ENCODE measurements around the gene CYSTM1. TPM values are rescaled to one million over a fixed set of nuclear protein-coding genes. Genes with fewer than 3 reads are reported as not detected.

Gene CYSTM1
- total RNA-seq, 1 experiment from 2014 or later = 79.2 TPM

DNA sequence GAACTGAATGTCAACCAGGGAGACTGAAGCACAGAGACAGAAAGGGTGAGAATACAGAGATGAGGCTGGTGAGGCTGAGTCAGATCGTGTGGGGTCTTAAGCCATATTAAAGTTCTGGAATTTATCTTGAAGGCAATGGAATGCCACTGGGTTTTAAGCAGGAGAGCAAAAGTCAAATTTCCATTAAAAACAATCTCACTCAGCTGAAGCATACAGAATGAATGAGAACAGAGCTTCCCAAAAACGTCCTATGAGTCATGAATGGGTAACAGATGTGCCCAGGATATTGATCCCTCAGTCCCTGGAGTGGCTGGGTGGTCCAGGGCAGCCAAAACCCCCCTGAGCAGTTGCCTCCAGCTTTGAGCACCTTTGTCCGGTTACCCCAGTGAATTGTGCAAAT is 83.0 kb downstream of the CYSTM1 start:
- no peak for DNase-seq (ENCODE audit: low read depth)
- in situ Hi-C loops (cut with HindIII; ENCODE audit: low pct_unique_long_range_greater_than_20kb, low sequenced_read_pairs) = no loop called here

GRCh38 chr5:140258873-140259272 is 83.9 kb downstream of the CYSTM1 start:
- in situ Hi-C loops (cut with HindIII; ENCODE audit: low pct_unique_long_range_greater_than_20kb, low sequenced_read_pairs) = no loop called here

GRCh38 chr5:140259500-140259899 is 84.5 kb downstream of the CYSTM1 start:
- in situ Hi-C loops (cut with HindIII; ENCODE audit: low pct_unique_long_range_greater_than_20kb, low sequenced_read_pairs) = no loop called here

More at GRCh38 chr5:140258873-140259272, 83.9 kb downstream of the CYSTM1 start:
- DNase-seq (ENCODE audit: low read depth) = no peak

DNA sequence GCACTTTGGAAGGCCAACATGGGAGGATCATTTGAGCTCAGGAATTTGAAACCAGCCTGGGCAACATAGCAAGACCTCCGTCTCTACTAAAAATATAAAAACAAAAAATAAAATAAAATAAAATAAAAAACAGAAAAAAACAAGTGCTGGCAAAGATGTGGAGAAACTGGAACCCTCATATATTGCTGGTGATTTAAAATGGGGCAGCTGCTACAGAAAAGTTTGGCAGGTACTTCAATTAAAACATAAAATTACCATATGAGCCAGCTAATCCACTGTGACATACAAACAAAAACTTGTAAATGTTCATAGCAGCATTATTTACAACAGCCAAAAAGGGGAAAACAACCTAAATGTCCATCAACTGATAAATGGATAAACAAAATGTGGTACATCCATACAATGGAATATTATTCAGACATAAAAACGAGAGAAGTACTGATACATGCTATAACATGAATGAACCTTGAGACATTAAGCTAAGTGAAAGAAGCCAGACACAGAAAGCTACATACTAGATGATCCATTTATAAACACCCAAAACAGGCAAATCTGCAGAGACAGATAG is 85.2 kb downstream of the CYSTM1 start:
- in situ Hi-C loops (cut with HindIII; ENCODE audit: low pct_unique_long_range_greater_than_20kb, low sequenced_read_pairs) = no loop called here
- DNase-seq (ENCODE audit: low read depth) = no peak

More at GRCh38 chr5:140259500-140259899, 84.5 kb downstream of the CYSTM1 start:
- no peak for DNase-seq (ENCODE audit: low read depth)

- peak; percentile 76 for DNase-seq (ENCODE audit: low read depth)
- in situ Hi-C loops (cut with HindIII; ENCODE audit: low pct_unique_long_range_greater_than_20kb, low sequenced_read_pairs) = no loop called here
Observed at GRCh38 chr5:140261403-140262171, 86.6 kb downstream of the CYSTM1 start.

GRCh38 chr5:140262221-140262620 is 87.2 kb downstream of the CYSTM1 start:
- in situ Hi-C loops (cut with HindIII; ENCODE audit: low pct_unique_long_range_greater_than_20kb, low sequenced_read_pairs) = no loop called here
- no peak for DNase-seq (ENCODE audit: low read depth)

DNA sequence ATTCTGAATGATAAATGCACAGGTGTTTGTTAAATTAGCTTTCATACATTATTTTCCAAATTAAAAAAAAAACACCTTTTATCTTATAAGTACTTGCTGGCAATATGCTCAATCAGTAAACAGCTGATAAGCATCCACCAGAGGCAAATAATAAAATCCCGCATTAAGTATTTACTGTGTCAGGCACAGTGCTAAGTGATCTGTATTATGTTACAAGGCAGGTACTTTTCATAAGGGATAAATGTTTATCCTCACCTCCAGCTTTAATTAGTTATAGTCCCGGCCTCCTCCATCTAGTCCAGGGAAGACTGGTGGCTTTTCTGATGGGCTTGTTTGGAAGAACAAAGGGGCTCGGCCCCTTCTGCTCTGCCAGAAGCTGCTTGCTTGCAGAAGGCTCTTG is 87.9 kb downstream of the CYSTM1 start:
- in situ Hi-C loops (cut with HindIII; ENCODE audit: low pct_unique_long_range_greater_than_20kb, low sequenced_read_pairs) = no loop called here
- no peak for DNase-seq (ENCODE audit: low read depth)

DNA sequence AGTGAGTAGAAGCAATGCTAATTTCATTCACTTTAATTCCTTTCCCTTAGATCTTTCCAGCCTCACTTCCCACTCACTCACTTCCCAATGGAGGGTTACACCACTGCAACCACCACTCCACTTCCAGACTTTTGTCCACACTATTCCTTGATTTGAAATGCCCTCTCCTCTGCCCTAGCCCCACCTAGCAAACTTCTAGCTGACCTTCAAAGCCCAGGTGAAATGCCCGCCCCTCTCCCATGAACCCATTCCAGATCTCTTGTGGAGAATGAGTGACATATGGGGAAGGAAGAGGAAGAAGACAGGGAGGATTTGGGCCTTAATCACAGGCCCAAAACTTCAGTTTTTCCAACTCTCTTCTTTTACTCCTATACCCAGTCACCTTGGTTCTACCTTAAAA is 90.9 kb downstream of the CYSTM1 start:
- in situ Hi-C loops (cut with HindIII; ENCODE audit: low pct_unique_long_range_greater_than_20kb, low sequenced_read_pairs) = no loop called here
- DNase-seq (ENCODE audit: low read depth) = no peak

- no peak for DNase-seq (ENCODE audit: low read depth)
- in situ Hi-C loops (cut with HindIII; ENCODE audit: low pct_unique_long_range_greater_than_20kb, low sequenced_read_pairs) = no loop called here
Observed at GRCh38 chr5:140266471-140267200, 91.6 kb downstream of the CYSTM1 start.

- in situ Hi-C loops (cut with HindIII; ENCODE audit: low pct_unique_long_range_greater_than_20kb, low sequenced_read_pairs) = no loop called here
- no peak for DNase-seq (ENCODE audit: low read depth)
Observed at GRCh38 chr5:140267201-140267540, 92.2 kb downstream of the CYSTM1 start.

DNA sequence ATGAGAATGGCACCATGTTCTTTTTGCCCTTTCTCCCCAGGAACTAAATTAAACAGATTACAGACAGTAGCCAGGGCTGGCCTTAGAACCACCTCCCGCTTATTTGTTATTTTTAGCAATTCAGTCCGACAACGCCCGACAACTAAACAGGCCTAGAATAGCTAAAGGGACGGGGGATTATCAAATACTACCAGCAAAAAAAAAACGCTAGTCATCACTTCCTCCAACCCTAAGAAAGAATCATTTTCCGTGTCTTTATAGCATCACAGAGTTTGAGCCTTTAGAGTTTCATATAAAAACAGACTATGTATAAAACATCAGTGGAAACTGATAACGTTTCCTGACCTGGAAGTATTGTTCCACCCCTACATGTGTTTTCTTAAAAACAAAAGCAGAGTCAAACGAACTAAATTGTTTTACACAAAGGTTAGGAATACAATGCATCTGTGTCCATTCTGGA is 92.6 kb downstream of the CYSTM1 start:
- no peak for DNase-seq (ENCODE audit: low read depth)
- in situ Hi-C loops (cut with HindIII; ENCODE audit: low pct_unique_long_range_greater_than_20kb, low sequenced_read_pairs) = no loop called here

DNA sequence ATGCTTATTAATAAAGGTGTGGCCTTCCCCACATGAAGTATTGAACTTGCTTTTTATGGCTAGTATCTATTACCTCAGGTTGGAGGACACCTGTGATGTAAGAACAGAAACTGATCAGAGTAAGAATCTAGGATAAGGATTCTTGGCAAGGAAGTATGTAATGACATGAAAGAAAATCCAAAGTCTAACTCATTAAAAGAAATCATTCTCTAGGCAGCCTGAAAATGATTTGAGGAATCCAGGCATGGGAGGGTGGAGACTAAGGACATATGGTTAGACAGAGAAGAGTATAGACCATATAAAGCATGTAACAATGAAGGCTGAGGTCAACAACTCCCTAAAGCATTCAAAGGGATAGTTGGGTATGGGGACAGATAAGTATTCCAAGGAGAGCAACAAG is 95.0 kb downstream of the CYSTM1 start:
- in situ Hi-C loops (cut with HindIII; ENCODE audit: low pct_unique_long_range_greater_than_20kb, low sequenced_read_pairs) = no loop called here

DNA sequence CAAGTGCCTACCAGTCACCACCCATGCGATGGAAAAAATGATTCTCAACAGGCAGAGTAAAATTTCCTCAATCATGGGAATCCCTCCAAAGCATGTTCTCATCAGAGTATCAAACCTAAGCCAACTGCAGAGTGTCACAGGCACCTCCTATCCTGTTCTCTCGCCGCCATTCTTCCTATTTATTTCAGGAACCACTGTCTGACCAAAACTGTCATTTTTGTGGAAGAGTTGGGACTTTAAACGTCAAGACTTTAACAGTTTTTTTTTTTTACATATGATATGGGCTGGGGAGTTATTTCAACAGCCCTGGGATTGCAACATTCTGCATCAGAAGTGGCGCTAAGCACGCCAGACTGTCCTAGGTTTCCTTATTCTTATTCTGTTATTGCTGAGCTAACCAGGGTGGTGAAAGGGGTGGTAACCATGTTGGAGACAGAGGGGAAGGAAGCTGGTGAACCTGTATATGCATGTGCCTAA is 98.5 kb downstream of the CYSTM1 start:
- DNase-seq (ENCODE audit: low read depth) = no peak
- in situ Hi-C loops (cut with HindIII; ENCODE audit: low pct_unique_long_range_greater_than_20kb, low sequenced_read_pairs) = no loop called here

More for the DNA sequence above, 95.0 kb downstream of the CYSTM1 start:
- DNase-seq (ENCODE audit: low read depth) = no peak

DNA sequence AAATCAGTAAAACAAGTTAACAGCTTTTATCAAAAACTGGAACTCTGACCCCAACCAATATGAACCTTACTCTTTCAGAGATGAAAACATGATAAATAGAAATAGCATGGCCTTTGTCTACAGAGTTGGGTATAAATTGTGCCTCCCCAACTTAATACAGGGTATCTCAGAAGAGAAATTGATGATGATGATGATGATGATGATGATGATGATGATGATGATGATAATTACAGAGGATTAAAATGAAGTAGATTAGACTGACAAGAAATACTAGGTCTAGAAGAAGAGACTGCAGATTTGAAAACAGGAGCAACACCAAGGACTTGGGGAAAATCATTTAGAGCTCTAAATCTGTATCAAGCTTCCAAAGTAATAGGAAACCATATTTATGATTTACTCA is 100.8 kb downstream of the CYSTM1 start:
- DNase-seq (ENCODE audit: low read depth) = no peak
- in situ Hi-C loops (cut with HindIII; ENCODE audit: low pct_unique_long_range_greater_than_20kb, low sequenced_read_pairs) = no loop called here

GRCh38 chr5:140282266-140282665 is 107.3 kb downstream of the CYSTM1 start:
- no peak for DNase-seq (ENCODE audit: low read depth)
- in situ Hi-C loops (cut with HindIII; ENCODE audit: low pct_unique_long_range_greater_than_20kb, low sequenced_read_pairs) = no loop called here

GRCh38 chr5:140284013-140284412 is 109.0 kb downstream of the CYSTM1 start:
- in situ Hi-C loops (cut with HindIII; ENCODE audit: low pct_unique_long_range_greater_than_20kb, low sequenced_read_pairs) = no loop called here
- no peak for DNase-seq (ENCODE audit: low read depth)

- in situ Hi-C loops (cut with HindIII; ENCODE audit: low pct_unique_long_range_greater_than_20kb, low sequenced_read_pairs) = no loop called here
- DNase-seq (ENCODE audit: low read depth) = no peak
Observed at GRCh38 chr5:140286424-140286823, 111.4 kb downstream of the CYSTM1 start.

DNA sequence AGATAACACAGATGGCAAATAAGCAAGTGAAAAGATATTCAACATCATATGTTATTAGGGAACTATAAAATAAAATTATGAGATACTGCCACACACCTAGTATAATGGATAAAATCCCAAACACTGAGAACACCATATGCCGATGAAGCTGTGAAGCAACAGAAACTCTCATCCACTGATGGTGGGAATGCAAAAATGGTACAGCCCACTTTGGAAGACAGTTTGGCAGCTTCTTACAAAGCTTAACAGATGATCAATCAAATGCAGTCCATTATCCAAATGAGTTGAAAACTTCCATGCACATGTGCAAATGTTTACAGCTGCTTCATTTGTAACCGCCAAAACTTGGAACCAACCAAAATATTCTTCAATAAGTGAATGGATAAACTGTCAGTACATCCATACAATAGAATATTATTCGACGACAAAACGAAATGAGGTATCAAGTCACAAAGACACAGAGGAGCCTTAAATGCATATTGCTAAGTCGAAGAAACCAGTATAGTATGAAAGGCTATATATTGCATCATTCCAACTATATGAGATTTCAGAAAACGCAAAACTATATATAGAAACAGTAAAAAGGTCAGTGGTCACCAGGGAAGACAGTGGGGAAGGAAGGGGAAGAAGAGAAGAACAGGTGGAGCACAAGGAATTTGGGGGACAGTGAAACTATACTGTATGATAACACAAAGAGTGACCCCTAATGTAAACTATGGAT is 113.0 kb downstream of the CYSTM1 start:
- DNase-seq (ENCODE audit: low read depth) = no peak
- in situ Hi-C loops (cut with HindIII; ENCODE audit: low pct_unique_long_range_greater_than_20kb, low sequenced_read_pairs) = no loop called here
